Measurements from ENCODE around the gene TAF8.
A peak's percentile ranks its signal among the peaks of the same experiment; 100 is the strongest.

Gene TAF8

DNA sequence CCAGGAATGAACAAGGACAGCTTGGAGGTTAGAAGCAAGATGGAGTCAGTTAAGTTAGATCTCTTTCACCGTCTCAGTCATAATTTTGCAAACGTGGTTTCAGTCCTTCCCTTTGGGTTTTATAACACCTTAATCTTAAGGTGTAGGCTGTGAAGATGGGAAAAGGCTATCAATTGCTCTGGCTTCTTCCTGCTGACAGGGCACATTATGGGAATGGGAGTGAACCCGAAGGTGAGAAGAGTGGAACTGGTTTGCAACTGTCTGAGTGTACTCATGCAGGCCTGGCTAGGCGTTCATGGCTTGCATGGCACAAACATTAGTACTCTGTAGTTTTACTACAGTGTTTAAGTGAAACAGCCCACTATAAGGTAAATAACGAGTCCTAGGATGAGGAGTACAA lies 9.4 kb downstream of the TAF8 start:
- DNase-seq (ENCODE audit: low spot score): no peak

DNA sequence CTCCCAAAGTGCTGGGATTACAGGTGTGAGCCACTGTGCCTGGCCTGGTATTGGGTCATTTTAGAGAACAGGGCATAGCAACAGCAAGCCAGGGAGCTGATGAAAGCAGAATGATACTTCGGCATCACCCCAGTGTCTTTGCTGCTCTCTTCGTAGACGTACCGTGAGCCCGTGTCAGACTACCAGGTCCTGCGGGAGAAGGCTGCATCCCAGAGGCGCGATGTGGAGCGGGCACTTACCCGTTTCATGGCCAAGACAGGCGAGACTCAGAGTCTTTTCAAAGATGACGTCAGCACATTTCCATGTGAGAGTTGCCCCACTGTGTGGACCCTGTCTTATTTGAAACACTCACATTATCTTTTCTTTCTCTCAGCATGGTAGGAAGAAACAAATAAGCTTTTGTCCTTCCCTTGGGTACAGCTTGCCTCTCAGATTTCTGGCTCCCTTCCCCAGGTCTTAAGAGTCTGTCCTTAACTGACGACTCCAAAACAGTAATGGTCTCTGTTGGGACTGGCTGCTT lies 15.9 kb downstream of the TAF8 start:
- no peak for DNase-seq (ENCODE audit: low spot score)

DNA sequence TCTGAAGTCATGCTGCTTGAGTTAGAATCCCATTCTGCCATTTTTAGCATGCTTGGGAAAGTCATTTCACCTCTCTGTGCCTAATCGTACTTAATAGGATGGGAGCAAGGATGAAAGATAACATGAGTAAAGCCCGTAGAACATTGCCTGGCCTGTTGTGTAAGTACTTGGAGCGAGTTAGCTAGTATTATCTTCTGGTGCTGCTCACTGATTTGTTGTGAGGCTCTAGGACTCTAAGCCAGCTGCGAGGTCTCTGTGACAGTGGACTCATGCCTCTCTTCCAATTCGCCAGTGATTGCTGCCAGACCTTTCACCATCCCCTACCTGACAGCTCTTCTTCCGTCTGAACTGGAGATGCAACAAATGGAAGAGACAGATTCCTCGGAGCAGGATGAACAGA lies 17.8 kb downstream of the TAF8 start:
- no peak for DNase-seq (ENCODE audit: low spot score)

DNA sequence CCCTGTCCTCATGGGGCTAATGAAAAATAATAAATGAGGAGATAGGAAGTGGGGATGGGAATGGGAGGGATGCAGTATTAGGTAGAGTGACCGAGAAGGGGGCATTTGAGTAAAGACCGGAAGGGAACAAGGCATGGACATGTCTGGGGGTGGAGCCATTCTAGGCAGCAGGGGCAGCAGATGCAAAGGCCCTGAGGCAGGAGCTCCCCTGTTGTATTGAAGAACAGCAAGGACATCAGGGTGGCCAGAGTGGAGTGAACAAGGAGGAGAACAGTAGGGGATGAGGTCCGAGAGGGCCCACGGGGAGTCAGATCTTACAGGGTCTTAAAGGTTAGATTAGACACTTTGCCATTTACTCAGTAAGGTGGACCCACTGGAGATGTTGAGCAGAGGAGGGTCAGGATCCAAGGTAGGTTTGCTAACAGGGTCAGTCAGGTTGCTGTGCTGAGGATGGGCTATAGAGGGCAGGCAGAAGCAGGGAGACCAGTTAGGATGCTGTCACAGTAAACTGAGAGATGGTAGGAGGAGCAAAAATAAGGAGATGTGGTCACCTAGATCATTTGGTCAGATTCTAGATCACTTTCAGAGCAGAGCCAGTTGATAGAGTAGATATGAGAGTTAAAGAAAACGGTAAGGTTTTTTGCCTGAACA lies 18.7 kb downstream of the TAF8 start:
- no peak for DNase-seq (ENCODE audit: low spot score)

DNA sequence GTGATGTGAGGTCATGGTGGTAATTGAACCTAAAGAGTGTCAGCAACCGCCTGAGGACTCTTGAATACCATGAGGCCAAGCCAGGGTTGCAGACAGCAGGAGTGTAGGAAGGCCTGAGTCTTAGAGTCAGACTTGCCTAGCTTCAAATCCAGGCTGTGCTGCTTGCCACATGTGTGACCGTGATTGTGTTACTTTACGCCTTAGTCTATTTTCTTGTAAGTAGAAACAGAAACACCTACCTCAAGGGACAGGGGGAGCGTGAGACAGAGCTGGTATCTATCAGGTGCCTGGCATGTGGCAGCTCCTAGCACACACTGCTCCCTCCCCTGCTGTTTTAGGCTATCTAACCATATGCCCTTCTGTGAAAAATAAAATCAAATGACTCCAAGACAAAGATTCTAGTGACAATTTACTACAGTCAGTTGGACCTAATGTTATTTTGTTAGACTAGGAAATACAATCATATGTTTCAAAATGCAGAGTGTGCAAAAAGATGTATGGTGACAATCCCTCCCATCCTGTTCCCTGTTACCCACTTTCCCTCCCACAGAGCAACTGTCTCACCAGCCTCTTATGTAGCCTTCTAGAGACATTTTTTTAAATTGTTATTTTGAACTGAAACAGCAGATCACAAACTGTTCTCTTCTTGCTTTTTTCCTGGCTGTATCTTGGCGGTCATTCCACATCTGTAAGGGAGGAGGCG lies 21.7 kb downstream of the TAF8 start:
- DNase-seq (ENCODE audit: low spot score): no peak

DNA sequence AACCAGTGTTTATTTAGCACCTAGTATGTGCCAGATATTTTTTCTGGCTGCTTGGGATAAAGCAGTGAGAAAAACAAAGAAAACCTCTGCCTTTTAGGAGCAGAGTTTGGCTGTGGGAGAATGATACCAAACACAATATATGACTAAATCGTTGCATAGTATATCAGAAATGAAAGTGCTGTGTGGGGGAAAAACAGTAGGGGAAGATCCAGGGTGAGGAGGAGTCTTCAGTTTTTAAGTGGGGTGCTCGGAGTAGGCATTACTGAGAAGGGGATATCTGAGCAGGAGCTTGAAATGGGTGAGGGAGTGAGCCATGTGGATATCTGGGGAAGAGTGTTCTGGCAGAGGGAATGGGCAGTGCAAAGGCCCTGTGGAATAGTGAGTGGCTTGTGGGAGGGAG lies 23.0 kb downstream of the TAF8 start:
- no peak for DNase-seq (ENCODE audit: low spot score)

DNA sequence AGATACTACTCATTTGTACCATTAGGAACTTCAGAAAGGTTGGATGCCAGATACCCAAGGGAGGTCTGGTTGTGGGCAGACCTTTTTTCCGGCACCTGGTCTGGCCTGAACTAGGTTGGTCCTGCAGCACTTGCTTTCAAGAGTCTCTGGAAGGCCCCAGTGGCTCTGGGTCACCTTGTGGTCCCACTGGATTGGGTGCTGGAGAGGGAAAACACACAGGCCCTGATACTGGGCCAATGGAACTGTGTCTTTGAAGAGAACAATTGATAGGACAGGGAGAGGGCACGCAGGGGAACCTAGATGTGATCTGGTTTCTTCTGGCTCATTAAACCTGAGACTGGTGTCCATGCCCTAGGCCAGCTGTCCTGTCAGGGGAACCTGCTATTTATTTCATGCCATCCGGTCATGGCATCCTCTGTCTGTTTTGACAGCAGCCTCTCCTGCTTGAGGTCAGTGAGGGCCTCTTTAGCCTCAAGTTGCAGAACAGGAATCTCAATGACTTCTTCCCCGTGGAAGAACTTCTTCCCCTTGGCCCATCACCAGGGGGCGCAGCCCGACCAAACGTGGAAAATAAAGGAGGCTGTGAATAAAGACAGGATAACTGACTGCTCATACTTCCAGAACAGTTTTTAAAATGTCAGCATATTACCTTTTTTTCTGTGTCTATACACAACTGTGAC lies 25.0 kb downstream of the TAF8 start:
- peak; percentile 51 for DNase-seq (ENCODE audit: low spot score)

DNA sequence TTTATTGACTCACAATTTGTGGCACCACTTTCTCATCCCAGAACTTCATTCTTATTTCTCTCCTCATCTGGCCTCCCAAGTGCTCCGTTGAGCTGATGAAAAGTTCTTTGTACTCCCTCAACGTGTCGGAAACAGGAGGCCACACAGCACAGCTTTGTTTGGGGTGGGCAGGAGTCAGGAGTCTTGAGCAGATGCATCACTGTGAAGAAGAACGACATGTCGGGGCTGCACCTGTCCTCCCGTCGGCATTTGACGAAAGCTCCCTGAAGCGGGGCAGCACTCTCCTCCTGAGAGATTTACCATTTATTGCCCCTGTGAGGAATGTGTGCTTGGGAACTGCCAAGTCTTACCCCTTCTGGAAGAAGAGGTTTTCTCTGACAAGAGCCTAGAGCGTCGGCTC lies 28.1 kb downstream of the TAF8 start:
- DNase-seq (ENCODE audit: low spot score): no peak

DNA sequence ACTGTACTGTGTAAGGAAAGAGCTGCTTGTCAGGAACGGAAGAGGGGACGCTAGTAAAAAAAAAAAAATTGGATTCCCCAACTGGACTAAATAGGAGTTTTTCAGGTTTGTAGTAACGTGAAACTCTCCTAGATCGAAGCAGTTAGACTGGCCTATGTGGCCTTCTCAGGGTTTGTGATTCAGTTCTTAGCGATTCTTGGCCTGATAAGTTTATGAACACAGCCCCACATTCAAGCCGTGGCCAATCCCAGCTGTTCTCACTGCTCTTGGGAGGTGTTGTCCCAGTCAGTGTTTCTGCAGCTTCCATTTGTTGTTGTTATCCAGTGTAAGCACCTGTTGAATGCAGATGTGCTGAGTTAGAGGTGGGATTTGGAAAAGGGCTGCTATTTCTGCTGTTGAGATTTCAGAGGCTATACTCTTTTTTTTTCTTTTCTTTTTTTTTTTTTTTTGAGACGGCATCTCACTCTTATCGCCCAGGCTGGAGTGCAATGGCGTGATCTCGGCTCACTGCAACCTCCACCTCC lies 29.7 kb downstream of the TAF8 start:
- DNase-seq (ENCODE audit: low spot score): no peak

DNA sequence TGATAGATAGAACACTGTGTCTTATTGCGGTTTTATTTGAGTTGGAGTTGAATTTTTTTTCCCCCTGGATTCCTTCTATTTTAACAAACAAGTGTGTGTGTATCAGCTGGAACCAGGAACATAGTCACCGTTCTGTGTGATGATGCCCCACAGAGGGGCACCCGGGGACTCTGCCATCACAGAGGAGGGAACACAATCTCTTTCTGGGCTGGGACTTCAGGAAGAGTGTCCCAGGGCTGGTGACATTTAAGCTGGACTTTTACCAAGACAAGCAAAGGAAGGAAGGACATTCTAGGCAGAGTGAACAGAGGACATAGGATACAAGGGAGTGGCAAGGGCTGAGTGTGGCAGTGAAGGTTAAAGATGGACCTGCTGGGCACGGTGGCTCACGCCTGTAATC lies 33.2 kb downstream of the TAF8 start:
- DNase-seq (ENCODE audit: low spot score): no peak

DNA sequence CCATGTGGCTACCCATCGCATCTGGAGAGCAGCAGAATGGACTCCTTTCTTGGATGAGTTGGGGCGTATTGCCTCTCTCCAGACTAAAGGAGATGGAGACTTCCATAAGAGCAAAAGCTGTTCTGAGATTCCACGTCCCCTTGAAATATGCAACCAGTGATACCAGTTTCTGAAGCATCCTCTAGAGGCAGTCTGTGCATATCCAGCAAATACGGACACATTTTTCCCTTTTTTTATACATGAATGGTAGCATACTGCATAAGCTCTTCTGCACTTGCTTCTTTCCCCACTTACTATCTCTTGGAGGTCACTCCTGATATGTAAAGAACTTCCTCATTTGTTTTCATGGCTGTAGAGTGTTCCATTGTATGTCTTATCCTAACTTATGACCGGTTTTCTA lies 34.6 kb downstream of the TAF8 start:
- DNase-seq (ENCODE audit: low spot score): peak; percentile 15

DNA sequence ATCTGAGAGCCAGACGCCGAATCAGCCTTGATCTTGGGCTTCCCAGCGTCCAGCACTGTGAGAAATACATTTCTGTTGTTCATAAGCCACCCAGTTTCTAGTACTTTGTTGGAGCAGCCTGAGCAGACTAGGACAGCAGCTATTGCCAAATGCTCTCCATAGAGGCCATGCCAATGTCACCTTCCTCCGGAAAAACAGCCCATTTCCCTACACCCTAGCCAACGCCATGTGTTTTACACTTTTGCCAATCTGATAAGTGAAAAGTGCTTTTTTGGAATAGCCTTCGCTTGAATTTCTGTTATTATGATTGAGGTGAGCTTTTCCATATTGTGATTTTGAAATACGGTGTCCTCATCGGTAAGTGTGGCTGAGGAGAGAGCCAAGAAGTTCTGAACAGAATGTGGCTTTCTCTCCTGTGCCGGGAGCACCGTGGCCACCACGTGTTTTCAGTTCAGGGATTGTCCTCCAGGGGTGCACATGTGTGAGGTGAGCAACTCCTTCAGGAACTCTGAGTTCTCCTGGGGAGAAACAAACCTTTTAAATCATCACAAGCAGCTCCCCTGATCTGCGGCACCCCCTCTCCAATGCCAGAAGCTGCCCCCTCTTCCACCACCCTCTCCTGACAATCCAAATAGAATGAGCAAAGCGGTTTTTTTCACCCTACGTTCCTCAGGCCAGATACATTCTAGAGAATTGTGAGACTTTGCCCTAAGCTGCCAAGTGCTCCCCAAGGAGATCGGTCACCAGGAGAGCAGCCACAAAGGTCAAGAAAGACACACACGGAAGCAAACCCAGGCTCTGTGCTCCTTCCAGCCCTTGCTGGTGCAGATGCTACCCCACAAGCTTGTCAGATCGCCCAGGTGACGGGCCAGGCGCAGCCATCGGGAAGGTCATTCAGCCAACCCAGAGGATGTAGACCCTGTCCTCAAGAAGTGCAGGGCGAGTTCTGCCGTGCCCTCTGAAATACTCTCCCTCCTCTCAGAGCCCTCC lies 36.0 kb downstream of the TAF8 start:
- no peak for DNase-seq (ENCODE audit: low spot score)

DNA sequence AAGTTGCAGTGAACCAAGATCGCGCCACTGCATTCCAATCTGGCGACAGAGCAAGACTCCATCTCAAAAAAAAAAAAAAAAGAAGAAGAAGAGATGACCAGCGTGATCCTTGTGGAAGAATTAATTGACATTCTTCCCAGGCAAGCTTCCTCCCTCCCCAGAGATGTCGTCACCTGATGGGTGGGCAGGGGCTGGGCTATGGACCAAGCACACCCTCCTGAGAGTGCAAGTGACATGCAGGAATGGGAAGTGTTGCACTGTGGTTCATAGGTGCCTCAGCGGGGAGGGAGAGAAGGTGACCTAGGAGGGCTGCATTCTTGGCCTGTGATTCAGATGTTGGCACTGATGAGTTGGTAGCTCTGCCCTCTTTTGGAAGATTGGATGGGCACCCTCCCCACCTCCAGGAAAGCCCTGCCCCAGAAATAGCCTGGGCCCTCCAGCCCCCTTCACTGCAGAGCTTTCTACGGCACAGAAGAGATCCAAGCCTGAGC lies 37.8 kb downstream of the TAF8 start:
- peak; percentile 70 for DNase-seq (ENCODE audit: low spot score)

DNA sequence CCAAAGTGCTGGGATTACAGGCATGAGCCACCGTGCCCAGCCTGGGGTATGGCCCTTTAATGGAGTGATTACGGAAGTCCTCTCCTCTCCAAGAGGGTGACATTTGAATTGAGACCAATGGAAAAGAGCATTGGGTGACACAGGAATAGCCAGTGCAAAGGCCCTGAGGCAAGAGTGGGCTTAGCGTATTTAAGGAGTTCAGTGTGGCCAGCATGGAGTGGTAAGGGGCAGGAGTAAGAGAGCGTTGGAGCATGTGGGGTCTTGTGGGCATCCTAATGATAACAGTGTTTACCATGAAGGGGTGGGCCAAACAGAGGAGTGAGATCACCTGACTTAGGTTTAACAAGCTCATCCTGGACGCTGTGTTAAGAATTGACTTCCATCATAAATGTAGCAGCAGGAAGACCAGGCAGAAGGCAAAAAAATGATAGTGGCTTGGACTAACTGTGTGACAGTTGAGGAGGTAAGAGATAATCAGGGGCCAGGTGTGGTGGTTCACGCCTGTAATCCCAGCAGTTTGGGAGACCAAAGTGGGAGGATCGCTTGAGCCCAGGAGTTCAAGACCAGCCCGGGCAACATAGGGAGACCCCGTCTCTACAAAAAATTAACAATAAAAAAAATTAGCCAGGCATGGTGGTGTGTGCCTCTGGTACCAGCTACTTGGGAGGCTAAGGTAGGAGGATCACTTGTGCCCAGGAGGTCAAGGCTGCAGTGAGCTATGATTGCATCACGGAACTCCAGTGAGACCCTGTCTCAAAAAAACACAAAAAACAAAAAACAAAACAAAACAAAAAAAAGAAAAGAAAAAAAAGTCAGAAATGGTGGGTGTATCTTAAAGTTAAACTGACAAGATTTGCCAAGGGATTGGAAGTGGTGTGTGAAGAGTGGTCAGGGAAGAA lies 40.7 kb downstream of the TAF8 start:
- no peak for DNase-seq (ENCODE audit: low spot score)

DNA sequence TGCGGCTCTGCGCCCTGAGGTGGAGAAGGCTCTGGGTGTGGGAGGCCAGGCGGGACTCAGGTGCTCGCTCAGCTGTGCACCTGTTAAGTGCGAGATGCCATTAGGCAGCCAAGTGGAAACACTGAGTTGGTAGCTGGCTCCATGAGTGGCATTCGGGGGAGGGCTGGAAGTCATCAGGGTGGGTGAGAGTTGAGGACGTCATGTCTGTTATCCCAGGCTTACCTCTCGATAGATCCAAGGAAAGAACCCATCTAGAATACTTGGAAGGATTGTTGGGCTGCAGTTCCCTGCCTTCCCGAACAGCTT lies 41.3 kb downstream of the TAF8 start:
- no peak for DNase-seq (ENCODE audit: low spot score)

DNA sequence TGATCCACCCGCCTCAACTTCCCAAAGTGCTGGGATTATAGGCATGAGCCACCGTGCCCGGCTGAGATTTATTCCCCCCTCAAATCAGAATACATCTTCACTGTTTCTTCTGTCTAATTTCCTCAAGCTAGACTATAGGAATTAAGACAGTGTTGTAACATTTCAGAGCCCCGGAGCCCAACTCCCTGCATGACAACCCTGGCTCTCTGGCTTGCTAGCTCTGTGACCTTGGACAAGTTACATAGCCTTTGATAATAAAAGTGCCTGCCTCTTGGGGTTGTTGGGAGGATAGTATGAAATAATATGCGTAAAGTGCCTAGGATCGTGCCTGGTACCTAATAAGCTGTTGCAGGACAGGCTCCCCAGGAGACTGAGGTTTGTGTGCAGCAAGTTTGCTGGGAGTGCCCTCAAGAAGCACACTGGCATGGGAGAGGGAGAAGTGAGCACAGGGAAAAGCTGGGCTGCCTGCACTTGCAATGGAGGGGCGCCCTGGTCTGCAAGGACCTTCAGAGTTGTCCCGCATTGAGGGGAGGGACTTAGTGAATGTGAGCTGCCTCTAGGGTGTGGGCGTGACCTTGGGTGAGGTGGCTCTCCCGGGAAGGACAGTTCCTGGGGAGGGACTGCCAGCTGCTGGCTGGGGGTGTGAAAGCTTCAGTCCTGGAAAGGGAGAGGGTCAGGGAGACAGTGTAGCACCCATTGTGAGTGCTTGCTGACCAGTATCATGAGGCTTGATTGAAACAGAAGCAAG lies 43.4 kb downstream of the TAF8 start:
- DNase-seq (ENCODE audit: low spot score): peak; percentile 37

DNA sequence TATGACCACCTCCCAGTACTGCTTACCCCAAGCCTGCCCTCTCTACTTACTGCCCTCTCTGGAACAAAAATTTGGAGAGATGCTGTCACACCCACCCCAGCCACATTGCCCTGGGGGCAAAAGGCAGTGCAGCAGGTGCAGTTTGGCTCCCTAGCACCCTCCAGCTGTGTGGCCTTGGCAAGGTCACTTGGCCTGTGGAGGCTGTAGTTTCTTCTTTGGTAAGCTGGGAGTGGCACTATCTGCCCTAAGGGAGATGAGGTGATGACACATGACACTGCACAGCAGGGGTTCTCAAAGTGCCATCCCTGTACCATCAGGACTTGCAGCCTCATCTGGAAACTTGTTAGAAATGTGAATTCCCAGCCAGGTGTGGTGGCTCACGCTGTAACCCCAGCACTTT lies 44.8 kb downstream of the TAF8 start:
- no peak for DNase-seq (ENCODE audit: low spot score)

DNA sequence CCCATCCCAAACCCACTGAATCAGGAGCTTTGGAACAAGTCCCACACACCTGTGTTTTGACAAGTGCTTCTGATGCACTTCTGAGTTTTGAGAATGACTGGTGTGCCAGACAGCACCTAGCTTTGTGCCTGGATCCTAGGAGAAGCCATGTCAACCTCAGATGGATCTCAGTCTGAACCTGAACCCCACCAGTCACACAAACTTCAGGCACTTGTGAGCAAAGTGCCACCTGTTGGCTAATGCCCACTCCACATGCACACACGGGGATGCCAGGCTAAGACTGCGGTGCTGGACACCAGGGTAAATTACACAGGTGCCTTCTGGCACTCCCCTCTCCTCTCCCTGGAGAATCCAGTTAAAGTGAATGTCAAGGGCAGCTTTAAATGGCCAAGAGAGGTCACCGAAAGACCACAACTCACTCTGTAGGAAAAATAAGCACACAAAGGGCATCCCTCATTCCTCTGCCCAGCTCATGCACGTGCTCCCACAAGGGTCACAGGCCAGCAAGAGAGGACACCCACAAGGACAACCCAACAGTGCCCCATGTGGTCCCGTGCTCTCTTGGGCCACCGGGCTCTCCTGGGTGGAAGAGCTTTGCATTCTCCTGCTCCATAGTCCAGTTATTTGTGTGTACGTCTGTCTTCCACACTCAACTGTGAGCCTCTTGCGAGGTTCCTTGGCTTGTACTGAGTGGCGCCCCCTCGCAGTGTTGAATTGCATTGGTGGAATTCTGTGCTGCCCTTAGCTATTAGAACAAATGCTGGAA lies 45.6 kb downstream of the TAF8 start:
- peak; percentile 14 for DNase-seq (ENCODE audit: low spot score)

DNA sequence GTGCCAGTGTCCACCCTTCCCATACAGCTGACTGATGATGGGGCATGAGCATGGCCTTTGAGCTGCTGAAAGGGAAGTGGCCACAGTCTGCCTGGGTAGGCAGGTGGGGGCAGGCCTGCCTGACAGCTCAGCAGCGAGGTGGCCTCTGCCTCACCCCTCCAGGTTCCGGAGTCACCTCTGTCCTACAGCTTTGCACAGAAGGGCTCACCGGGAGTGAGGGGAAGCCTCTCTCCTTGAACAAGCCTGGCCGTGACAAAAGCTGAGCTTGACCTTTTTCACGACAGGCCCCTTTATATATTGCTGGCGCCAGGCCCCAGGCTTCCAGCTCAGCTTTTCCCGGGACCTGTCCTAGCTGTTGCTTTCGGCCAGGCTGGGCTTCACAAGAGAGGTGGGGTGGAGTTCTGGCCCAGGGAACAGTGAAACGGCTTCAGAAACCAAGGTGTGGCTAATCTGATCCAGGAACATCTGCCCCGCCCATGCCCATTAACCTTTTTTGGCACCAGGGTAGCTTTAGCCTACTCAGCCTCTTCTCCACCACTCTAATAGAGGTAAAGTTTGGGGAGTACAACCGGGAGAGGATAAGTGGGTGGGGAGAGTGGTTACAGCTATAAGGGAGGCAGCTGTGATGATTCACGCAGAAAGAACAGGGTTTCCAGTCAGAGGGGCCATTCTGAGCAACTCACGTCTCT lies 49.2 kb downstream of the TAF8 start:
- peak; percentile 88 for DNase-seq (ENCODE audit: low spot score)

All from SW480 (cell line).